HCT116 (cell line): Measurements from ENCODE around the gene GIN1. TPM values are rescaled to one million over a fixed set of nuclear protein-coding genes. Genes with fewer than 3 reads are reported as not detected.
"Not testable (repeated sequence)": the region's sequence is repeated elsewhere in the genome, so short reads cannot be mapped to it uniquely, and the experiment has no call there.

Experiments
- ATAC-seq: fragments of 200-7000 bp; cut with Tn5 transposase; 2 replicates; pipeline ENCODE4 v1.9.1; 2020; ENCODE audit warnings: mild to moderate bottlenecking, moderate library complexity
- BruUV-seq: library from RNA; stranded (reverse); fragments of 400-500 nt; replicated peaks from 2 replicates; lab custom pipeline; 2021; lab: Mats Ljungman, UMichigan
- CTCF ChIA-PET: fragments of 300-600 bp; sonication (Branson Sonifier 250); formaldehyde crosslinking; loops from one replicate; lab custom pipeline; 2021; ENCODE audit warnings: antibody characterized with exemption; lab: Charles Lee
- POLR2A ChIA-PET: fragments of 300-600, 350-600 bp; sonication (Branson Sonifier 250); formaldehyde crosslinking; loops from one replicate; lab custom pipeline; 2021; ENCODE audit warnings: antibody characterized with exemption; lab: Charles Lee
- RAD21 ChIA-PET, 2 experiments: fragments of 300-600 bp; sonication (Branson Sonifier 250); formaldehyde crosslinking; loops; one replicate each; lab custom pipeline; 2023; ENCODE audit warnings: low total read pairs in 2 of 2; ENCODE audit not compliant: uncharacterized antibody in 2 of 2, unreplicated experiment in 2 of 2, low non-redundant PET in 1 of 2; lab: Charles Lee
- DNase-seq: peaks from one replicate; pipeline ENCODE4 v3.0.0-alpha.2; 2010; ENCODE audit warnings: low read depth, low spot score
- H2AFZ ChIP-seq: fragments of 200-600 bp; shearing (Covaris generic), sonication (generic); 2 replicates; pipeline ENCODE4 v1.6.1; 2017; ENCODE audit warnings: low read depth, mixed run types, mixed read lengths, antibody characterized with exemption, low read length; ENCODE audit not compliant: poor library complexity, severe bottlenecking
- H3K27ac ChIP-seq: 2 replicates; pipeline ENCODE4 v1.5.1; 2012; ENCODE audit warnings: low read depth, low read length
- H3K27me3 ChIP-seq: fragments of 200-600 bp; sonication (generic); 2 replicates; pipeline ENCODE4 v1.6.1; 2016; ENCODE audit warnings: mixed run types, low read length, mixed read lengths; ENCODE audit not compliant: insufficient read depth
- H3K36me3 ChIP-seq, 2 experiments: fragments of 200-500 bp in 1 of 2; fragments of 200-600 bp in 1 of 2; sonication (Bioruptor generic) in 1 of 2; sonication (generic) in 1 of 2; 2 replicates each; pipeline versions ENCODE4 v1.5.1 to v1.6.1; 2014 to 2016; ENCODE audit warnings: low read length in 2 of 2, inconsistent platforms in 1 of 2, mixed read lengths in 1 of 2, mixed run types in 1 of 2; ENCODE audit not compliant: insufficient read depth in 2 of 2, control insufficient read depth in 1 of 2
- H3K4me1 ChIP-seq, 2 experiments: fragments of 200-600 bp in 1 of 2; sonication (generic) in 1 of 2; 2 replicates each; pipeline versions ENCODE4 v1.5.1 to v1.6.1; 2012 to 2017; ENCODE audit warnings: low read length in 2 of 2, inconsistent platforms in 1 of 2, mild to moderate bottlenecking in 1 of 2, mixed read lengths in 1 of 2, mixed run types in 1 of 2, moderate library complexity in 1 of 2; ENCODE audit not compliant: insufficient read depth in 2 of 2, control insufficient read depth in 1 of 2
- H3K4me2 ChIP-seq: fragments of 200-600 bp; sonication (generic); 2 replicates; pipeline ENCODE4 v1.6.1; 2017; ENCODE audit warnings: mixed run types, low read length, mixed read lengths
- H3K4me3 ChIP-seq, 2 experiments: fragments of 200-600 bp in 1 of 2; sonication (generic) in 1 of 2; replicated peaks in 1 of 2; 2 replicates each; pipeline ENCODE4 v1.5.1; 2011 to 2016; ENCODE audit warnings: low read length in 2 of 2, control low read depth in 1 of 2, low read depth in 1 of 2, mild to moderate bottlenecking in 1 of 2, mixed read lengths in 1 of 2, mixed run types in 1 of 2
- H3K79me2 ChIP-seq: fragments of 200-600 bp; sonication (generic); 2 replicates; pipeline ENCODE4 v1.6.1; 2017; ENCODE audit warnings: mild to moderate bottlenecking, mixed run types, low read length, moderate library complexity, mixed read lengths; ENCODE audit not compliant: insufficient read depth
- H3K9ac ChIP-seq: fragments of 200-600 bp; sonication (generic); 2 replicates; pipeline ENCODE4 v1.6.1; 2016; ENCODE audit warnings: low read length, mixed read lengths
- H3K9me2 ChIP-seq: fragments of 200-600 bp; sonication (generic), shearing (Covaris generic); 2 replicates; pipeline ENCODE4 v1.6.1; 2017; ENCODE audit warnings: mixed run types, mild to moderate bottlenecking, moderate library complexity; ENCODE audit not compliant: insufficient read depth
- H3K9me3 ChIP-seq, 2 experiments: fragments of 200-500 bp in 1 of 2; fragments of 200-600 bp in 1 of 2; sonication (Bioruptor generic) in 1 of 2; sonication (generic) in 1 of 2; 2 replicates each; pipeline ENCODE4 v1.6.1; 2014 to 2017; ENCODE audit warnings: low read length in 2 of 2, mixed read lengths in 2 of 2, inconsistent platforms in 1 of 2, low read depth in 1 of 2, mild to moderate bottlenecking in 1 of 2, mixed run types in 1 of 2, moderate library complexity in 1 of 2; ENCODE audit not compliant: control insufficient read depth in 1 of 2, insufficient read depth in 1 of 2
- H4K20me1 ChIP-seq: fragments of 200-600 bp; sonication (generic), shearing (Covaris generic); 2 replicates; pipeline ENCODE4 v1.6.1; 2017; ENCODE audit warnings: mixed run types, mild to moderate bottlenecking, moderate library complexity; ENCODE audit not compliant: insufficient read depth
- CBX3 ChIP-seq: IDR thresholded peaks from 2 replicates; pipeline ENCODE4 v1.6.1; 2012; ENCODE audit warnings: low read depth
- EGR1 ChIP-seq: IDR thresholded peaks from 2 replicates; pipeline ENCODE4 v1.6.1; 2012; ENCODE audit warnings: low read depth
- ELF1 ChIP-seq: IDR thresholded peaks from 2 replicates; pipeline ENCODE4 v1.6.1; 2012; ENCODE audit warnings: low read depth, borderline replicate concordance
- FOSL1 ChIP-seq: IDR thresholded peaks from 2 replicates; pipeline ENCODE4 v1.6.1; 2012; ENCODE audit warnings: low read depth
- POLR2AphosphoS5 ChIP-seq: IDR thresholded peaks from 2 replicates; pipeline ENCODE4 v1.6.1; 2011; ENCODE audit warnings: mild to moderate bottlenecking, low read depth, low read length, moderate library complexity
- SIN3A ChIP-seq: IDR thresholded peaks from 2 replicates; pipeline ENCODE4 v1.6.1; 2012; ENCODE audit warnings: low read depth
- TCF7L2 ChIP-seq: IDR thresholded peaks from 2 replicates; pipeline ENCODE4 v1.7.0; 2011; ENCODE audit warnings: borderline replicate concordance, inconsistent platforms; ENCODE audit not compliant: insufficient read depth, insufficient read length; ENCODE audit errors: extremely low read depth
- YY1 ChIP-seq: IDR thresholded peaks from 2 replicates; pipeline ENCODE4 v1.6.1; 2011; ENCODE audit warnings: low read length, low read depth, moderate library complexity, mild to moderate bottlenecking; ENCODE audit not compliant: insufficient replicate concordance; ENCODE audit errors: extremely low read depth
- intact Hi-C: fragments of 100-400 bp; cut with micrococcal nuclease; formaldehyde crosslinking; loops from 2 replicates; pipeline ENCODE4 v1.10.0; 2022
- total RNA-seq: library from RNA; stranded (reverse); gene quantifications from one replicate; pipeline ENCODE4 v1.2.1, GENCODE V29; 2021; ENCODE audit not compliant: unreplicated experiment
- TF ChIP-seq, protein P1 (sequence below): IDR thresholded peaks from 2 replicates; pipeline ENCODE4 v1.6.1; 2012

Gene GIN1
- total RNA-seq, 1 experiment from 2014 or later: 11.0 TPM

- TF ChIP-seq POLR2AphosphoS5 (no peak), FOSL1 (no peak), EGR1 (no peak), ELF1 (no peak), SIN3A (no peak), YY1 (no peak), CBX3 (no peak), TCF7L2 (no peak)
- TF ChIP-seq, protein P1, sequence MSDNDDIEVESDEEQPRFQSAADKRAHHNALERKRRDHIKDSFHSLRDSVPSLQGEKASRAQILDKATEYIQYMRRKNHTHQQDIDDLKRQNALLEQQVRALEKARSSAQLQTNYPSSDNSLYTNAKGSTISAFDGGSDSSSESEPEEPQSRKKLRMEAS: no peak
Measured at GRCh38 chr5:103057208-103058130, 62.5 kb downstream of the GIN1 start (continued).

GRCh38 chr5:103046706-103047105, 73.2 kb downstream of the GIN1 start:
- H3K36me3 ChIP-seq, BruUV-seq, H4K20me1 ChIP-seq, POLR2A ChIA-PET, H3K79me2 ChIP-seq, H3K27me3 ChIP-seq, H3K9me3 ChIP-seq, CTCF ChIA-PET, H2AFZ ChIP-seq, H3K4me2 ChIP-seq, DNase-seq, H3K4me3 ChIP-seq, H3K4me1 ChIP-seq, H3K9me2 ChIP-seq, RAD21 ChIA-PET, H3K9ac ChIP-seq, H3K27ac ChIP-seq, ATAC-seq: not testable (repeated sequence)
- intact Hi-C loops: loop anchor here (10.0 kb wide), 1 partner anchor 428 kb away; no protein-coding TSS in a partner anchor
